Chondrocyte (in vitro differentiated cells): ENCODE measurements around the gene CHRDL2. TPM values are rescaled to one million over a fixed set of nuclear protein-coding genes. Genes with fewer than 3 reads are reported as not detected.

Experiments used
- DNase-seq: peaks from one replicate; pipeline ENCODE4 v3.0.0; 2021; ENCODE audit warnings: mixed read lengths, low spot score
- H3K27ac Mint-ChIP-seq: one replicate; pipeline ENCODE4 v1.8.0; 2021; ENCODE audit warnings: mild to moderate bottlenecking, moderate library complexity, mixed read lengths; ENCODE audit not compliant: unreplicated experiment
- H3K27me3 Mint-ChIP-seq: 2 replicates; pipeline ENCODE4 v1.8.0; 2021; ENCODE audit warnings: low read depth, mixed read lengths
- H3K36me3 Mint-ChIP-seq: 2 replicates; pipeline ENCODE4 v1.8.0; 2021; ENCODE audit warnings: low read depth, mixed read lengths
- H3K4me1 Mint-ChIP-seq: 2 replicates; pipeline ENCODE4 v1.8.0; 2021; ENCODE audit warnings: low read depth, mild to moderate bottlenecking, mixed read lengths
- H3K4me3 Mint-ChIP-seq: one replicate; pipeline ENCODE4 v1.8.0; 2021; ENCODE audit warnings: mild to moderate bottlenecking, moderate library complexity, mixed read lengths; ENCODE audit not compliant: unreplicated experiment
- H3K9me3 Mint-ChIP-seq: 2 replicates; pipeline ENCODE4 v1.8.0; 2021; ENCODE audit warnings: low read depth, mixed read lengths
- CTCF ChIP-seq: fragments of 200-600 bp; sonication (generic); IDR thresholded peaks from 2 replicates; pipeline ENCODE4 v1.5.0; 2021; ENCODE audit warnings: antibody characterized with exemption, mild to moderate bottlenecking, moderate library complexity
- total RNA-seq: library from RNA; stranded (reverse); gene quantifications from 3 replicates; pipeline ENCODE4 v1.2.1, GENCODE V29; 2021

CHRDL2 gene
- total RNA-seq, 1 donor from 2014 or later, result not detected

- Mint-ChIP-seq H3K9me3 (no peaks in the 10 kb centered on the region), H3K4me1 (peaks cover 33% of the 10 kb centered on the region), H3K36me3 (no peaks in the 10 kb centered on the region), H3K27me3 (no peaks in the 10 kb centered on the region), H3K27ac (no peak overlapping the region), H3K4me3 (no peak overlapping the region)
- no peak for TF ChIP-seq CTCF
- DNase-seq, result no peak
These were observed 45.8 kb upstream of the CHRDL2 start for GRCh38 chr11:74777038-74777437.

GRCh38 chr11:74776546-74776945 lies 45.3 kb upstream of the CHRDL2 start:
- Mint-ChIP-seq H3K27me3 (no peaks in the 10 kb centered on the region), H3K9me3 (no peaks in the 10 kb centered on the region), H3K27ac (no peak overlapping the region), H3K4me3 (no peak overlapping the region), H3K4me1 (peaks cover 33% of the 10 kb centered on the region), H3K36me3 (no peaks in the 10 kb centered on the region)
- TF ChIP-seq CTCF, result no peak
- DNase-seq, result no peak

GRCh38 chr11:74775762-74776161 lies 44.5 kb upstream of the CHRDL2 start:
- H3K4me3 Mint-ChIP-seq, result no peak overlapping the region
- H3K4me1 Mint-ChIP-seq, result peaks cover 33% of the 10 kb centered on the region
- no peaks in the 10 kb centered on the region for H3K36me3 Mint-ChIP-seq
- no peaks in the 10 kb centered on the region for H3K9me3 Mint-ChIP-seq
- no peak for DNase-seq
- TF ChIP-seq CTCF, result no peak
- no peaks in the 10 kb centered on the region for H3K27me3 Mint-ChIP-seq
- H3K27ac Mint-ChIP-seq, result no peak overlapping the region

GRCh38 chr11:74773476-74773875 lies 42.2 kb upstream of the CHRDL2 start:
- no peak for TF ChIP-seq CTCF
- no peaks in the 10 kb centered on the region for H3K9me3 Mint-ChIP-seq
- H3K27me3 Mint-ChIP-seq, result no peaks in the 10 kb centered on the region
- DNase-seq, result no peak
- no peak overlapping the region for H3K4me3 Mint-ChIP-seq
- peaks cover 33% of the 10 kb centered on the region for H3K4me1 Mint-ChIP-seq
- H3K27ac Mint-ChIP-seq, result no peak overlapping the region
- H3K36me3 Mint-ChIP-seq, result no peaks in the 10 kb centered on the region

GRCh38 chr11:74771139-74771538 lies 39.9 kb upstream of the CHRDL2 start:
- no peak overlapping the region for H3K27ac Mint-ChIP-seq

More at GRCh38 chr11:74771139-74771538, 39.9 kb upstream of the CHRDL2 start:
- no peak for TF ChIP-seq CTCF
- Mint-ChIP-seq H3K9me3 (no peaks in the 10 kb centered on the region), H3K4me1 (peaks cover 28% of the 10 kb centered on the region), H3K4me3 (no peak overlapping the region), H3K36me3 (no peaks in the 10 kb centered on the region), H3K27me3 (no peaks in the 10 kb centered on the region)
- DNase-seq, result no peak
